HL-60 (cell line): ENCODE results near the gene YPEL1.

ENCODE experiments used
- DNase-seq, 2 experiments: peaks; one replicate each; pipeline ENCODE4 v3.0.0-alpha.2; 2010 to 2020; ENCODE audit warnings: low read depth in 1 of 2, low spot score in 1 of 2
- H3K27ac ChIP-seq: fragments of 250-450 bp; sonication (Bioruptor Pico); replicated peaks from 2 replicates; pipeline ENCODE4 v1.5.1; 2020; ENCODE audit warnings: mild to moderate bottlenecking, moderate library complexity
- H3K27me3 ChIP-seq: fragments of 250-450 bp; sonication (Bioruptor Pico); 2 replicates; pipeline ENCODE4 v1.5.1; 2021; ENCODE audit warnings: mild to moderate bottlenecking, moderate library complexity; ENCODE audit not compliant: insufficient read depth, poor library complexity, severe bottlenecking
- H3K4me3 ChIP-seq: replicated peaks from 2 replicates; pipeline ENCODE4 v1.5.1; 2011; ENCODE audit warnings: mild to moderate bottlenecking, control low read depth, low read length; ENCODE audit not compliant: insufficient read depth
- GABPA ChIP-seq: IDR thresholded peaks from 2 replicates; pipeline ENCODE4 v1.6.1; 2012; ENCODE audit warnings: low read depth
- POLR2AphosphoS5 ChIP-seq: IDR thresholded peaks from 2 replicates; pipeline ENCODE4 v1.6.1; 2012; ENCODE audit warnings: low read depth
- REST ChIP-seq: IDR thresholded peaks from 2 replicates; pipeline ENCODE4 v1.6.1; 2012; ENCODE audit warnings: low read depth; ENCODE audit not compliant: insufficient replicate concordance
- SPI1 ChIP-seq: IDR thresholded peaks from 2 replicates; pipeline ENCODE4 v1.6.1; 2012; ENCODE audit warnings: low read depth, mild to moderate bottlenecking, borderline replicate concordance
- TF ChIP-seq, protein P1 (sequence below): IDR thresholded peaks from one replicate; pipeline ENCODE4 v1.5.1; 2011; ENCODE audit warnings: low read length, control low read depth, inconsistent platforms; ENCODE audit not compliant: insufficient read depth

YPEL1 gene

DNA sequence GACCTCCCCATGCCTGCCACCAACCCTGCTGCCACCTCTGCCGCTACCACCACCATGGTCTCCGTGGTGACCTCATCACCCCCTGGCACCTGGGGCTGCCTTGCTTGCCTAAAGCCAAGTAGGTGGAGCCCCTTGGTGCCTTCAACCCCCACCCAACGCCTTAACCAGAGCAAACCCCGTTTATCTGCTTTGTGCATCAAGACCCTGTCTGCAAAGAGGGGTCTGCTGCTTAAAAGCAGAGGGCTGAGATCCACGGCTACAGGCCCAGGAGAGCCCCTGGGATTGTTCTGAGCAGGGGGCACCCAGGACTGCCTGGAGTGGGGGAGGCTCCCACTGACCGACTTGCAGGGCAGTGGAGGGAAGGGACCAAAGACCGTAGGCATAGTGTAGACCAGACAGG lies 74.7 kb downstream of the YPEL1 start:
- no peak for DNase-seq
- no peak for TF ChIP-seq REST
- TF ChIP-seq, protein P1, sequence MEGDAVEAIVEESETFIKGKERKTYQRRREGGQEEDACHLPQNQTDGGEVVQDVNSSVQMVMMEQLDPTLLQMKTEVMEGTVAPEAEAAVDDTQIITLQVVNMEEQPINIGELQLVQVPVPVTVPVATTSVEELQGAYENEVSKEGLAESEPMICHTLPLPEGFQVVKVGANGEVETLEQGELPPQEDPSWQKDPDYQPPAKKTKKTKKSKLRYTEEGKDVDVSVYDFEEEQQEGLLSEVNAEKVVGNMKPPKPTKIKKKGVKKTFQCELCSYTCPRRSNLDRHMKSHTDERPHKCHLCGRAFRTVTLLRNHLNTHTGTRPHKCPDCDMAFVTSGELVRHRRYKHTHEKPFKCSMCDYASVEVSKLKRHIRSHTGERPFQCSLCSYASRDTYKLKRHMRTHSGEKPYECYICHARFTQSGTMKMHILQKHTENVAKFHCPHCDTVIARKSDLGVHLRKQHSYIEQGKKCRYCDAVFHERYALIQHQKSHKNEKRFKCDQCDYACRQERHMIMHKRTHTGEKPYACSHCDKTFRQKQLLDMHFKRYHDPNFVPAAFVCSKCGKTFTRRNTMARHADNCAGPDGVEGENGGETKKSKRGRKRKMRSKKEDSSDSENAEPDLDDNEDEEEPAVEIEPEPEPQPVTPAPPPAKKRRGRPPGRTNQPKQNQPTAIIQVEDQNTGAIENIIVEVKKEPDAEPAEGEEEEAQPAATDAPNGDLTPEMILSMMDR, result no peak
- no peak for TF ChIP-seq SPI1
- TF ChIP-seq POLR2AphosphoS5, result no peak
- no peak for TF ChIP-seq GABPA

GRCh38 chr22:21659864-21660525 lies 75.6 kb downstream of the YPEL1 start:
- DNase-seq, result no peak
- no peak overlapping the region for H3K4me3 ChIP-seq
- H3K27me3 ChIP-seq, result no peaks in the 10 kb centered on the region
- H3K27ac ChIP-seq, result no peak overlapping the region
- TF ChIP-seq POLR2AphosphoS5, result no peak
- TF ChIP-seq GABPA, result no peak
- TF ChIP-seq, protein P1, result no peak
- no peak for TF ChIP-seq REST
- TF ChIP-seq SPI1, result no peak

More for the DNA sequence above, 74.7 kb downstream of the YPEL1 start:
- Histone ChIP-seq H3K27ac (no peak overlapping the region), H3K27me3 (no peaks in the 10 kb centered on the region), H3K4me3 (no peak overlapping the region)

DNA sequence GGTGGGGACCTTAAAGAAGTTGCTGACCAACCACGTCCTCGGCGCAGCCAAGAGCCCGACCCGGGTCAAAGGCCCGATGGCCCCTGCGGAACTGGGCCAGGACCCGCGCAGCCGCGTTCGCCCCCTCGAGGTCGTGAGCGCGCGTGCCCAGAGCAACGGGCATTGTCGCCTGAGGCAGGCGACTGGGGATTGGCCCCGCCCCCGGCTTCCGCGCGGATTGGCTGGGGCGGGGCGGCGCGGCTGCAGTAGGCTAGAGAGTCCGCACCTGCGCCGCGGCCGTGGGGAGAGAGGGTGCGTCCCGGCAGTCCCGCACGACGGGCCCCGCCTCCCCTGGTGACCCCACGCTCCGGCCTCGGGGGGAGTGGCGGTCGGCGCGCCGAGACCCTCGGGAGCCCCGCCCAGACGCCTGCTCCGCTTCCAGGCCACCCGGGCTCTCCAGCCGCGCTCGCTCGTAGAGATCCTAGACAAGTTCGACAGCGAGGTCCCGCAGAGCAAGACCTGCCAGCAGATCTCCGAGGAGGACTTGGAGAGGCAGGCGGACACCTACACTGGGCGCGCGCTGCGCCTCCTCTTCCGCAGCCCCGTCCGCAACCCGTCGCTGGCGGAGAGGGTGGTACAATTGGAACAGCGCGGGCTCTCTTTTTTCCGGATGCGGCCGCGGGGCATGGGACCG lies 78.1 kb downstream of the YPEL1 start:
- DNase-seq, result peak; percentile 63 to 81

More for the DNA sequence above, 78.1 kb downstream of the YPEL1 start:
- Histone ChIP-seq H3K27ac (no peak overlapping the region), H3K27me3 (no peaks in the 10 kb centered on the region), H3K4me3 (peak overlapping the region; percentile 56)
- TF ChIP-seq REST (no peak), POLR2AphosphoS5 (no peak)
- TF ChIP-seq, protein P1, result peak; percentile 5
